ENCODE measurements around the gene JUND.

The JUND gene

DNA sequence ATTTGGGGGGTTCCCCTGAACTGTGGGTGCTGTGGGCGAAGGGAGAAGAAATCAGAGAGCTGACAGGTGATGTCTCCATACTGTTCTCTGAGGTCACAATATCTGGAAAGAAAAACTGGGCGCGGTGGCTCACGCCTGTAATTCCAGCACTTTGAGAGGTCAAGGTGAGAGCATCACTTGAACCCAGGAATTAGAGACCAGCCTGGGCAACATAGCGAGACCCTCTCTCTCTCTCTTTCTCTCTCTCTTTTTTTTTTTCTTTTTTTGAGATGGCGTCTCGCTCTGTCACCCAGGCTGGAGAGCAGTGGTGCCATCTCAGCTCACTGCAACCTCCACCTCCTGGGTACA, 29.1 kb downstream of the JUND start:
- TF ChIP-seq, protein P1, sequence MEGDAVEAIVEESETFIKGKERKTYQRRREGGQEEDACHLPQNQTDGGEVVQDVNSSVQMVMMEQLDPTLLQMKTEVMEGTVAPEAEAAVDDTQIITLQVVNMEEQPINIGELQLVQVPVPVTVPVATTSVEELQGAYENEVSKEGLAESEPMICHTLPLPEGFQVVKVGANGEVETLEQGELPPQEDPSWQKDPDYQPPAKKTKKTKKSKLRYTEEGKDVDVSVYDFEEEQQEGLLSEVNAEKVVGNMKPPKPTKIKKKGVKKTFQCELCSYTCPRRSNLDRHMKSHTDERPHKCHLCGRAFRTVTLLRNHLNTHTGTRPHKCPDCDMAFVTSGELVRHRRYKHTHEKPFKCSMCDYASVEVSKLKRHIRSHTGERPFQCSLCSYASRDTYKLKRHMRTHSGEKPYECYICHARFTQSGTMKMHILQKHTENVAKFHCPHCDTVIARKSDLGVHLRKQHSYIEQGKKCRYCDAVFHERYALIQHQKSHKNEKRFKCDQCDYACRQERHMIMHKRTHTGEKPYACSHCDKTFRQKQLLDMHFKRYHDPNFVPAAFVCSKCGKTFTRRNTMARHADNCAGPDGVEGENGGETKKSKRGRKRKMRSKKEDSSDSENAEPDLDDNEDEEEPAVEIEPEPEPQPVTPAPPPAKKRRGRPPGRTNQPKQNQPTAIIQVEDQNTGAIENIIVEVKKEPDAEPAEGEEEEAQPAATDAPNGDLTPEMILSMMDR (IDR thresholded peaks at IDR 0.05; ENCODE audit: insufficient read depth, missing control alignments), result no peak
- FAIRE-seq, result no peak

DNA sequence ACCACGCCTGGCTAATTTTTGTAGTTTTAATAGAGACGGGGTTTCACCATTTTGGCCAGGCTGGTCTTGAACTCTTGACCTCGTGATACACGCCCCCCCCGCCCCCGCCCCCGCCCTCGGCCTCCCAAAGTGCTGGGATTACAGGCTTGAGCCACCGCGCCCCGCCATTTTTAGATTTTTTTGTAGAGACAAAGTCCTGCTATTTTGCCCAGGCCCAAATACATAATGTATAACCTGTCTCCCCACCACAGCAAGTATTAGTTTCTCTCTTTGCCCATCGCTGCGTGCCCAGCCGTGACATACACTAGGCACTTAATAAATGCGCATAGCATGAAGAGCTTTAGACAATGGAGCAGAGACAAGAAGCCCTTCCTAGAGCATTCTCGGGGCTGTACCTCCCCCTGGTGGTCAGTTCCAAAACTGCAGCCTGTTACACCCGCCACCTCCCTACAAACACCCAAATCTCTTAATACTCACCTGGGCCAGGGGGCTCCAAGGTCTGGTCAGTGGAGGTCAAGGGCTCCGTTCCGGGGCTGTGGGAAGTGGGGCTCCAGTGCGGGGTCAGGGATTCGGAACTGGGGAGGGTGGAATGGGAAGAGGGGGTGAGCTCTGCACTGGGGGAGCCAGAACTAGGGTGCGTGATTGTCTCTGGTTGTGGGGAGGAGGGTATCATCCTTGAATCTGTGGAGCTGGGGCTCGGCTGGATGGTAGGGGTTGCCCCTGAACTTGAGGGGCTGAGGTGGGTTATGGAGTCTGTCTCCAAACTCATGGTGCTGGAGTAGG, 29.6 kb downstream of the JUND start:
- DNase-seq (ENCODE audit: insufficient read length, low spot score) (peak; percentile 72), FAIRE-seq (no peak)
- TF ChIP-seq, protein P1 (IDR thresholded peaks at IDR 0.05; ENCODE audit: insufficient read depth, missing control alignments), result peak; percentile 84

More for the DNA sequence above, 29.1 kb downstream of the JUND start:
- no peak for DNase-seq (ENCODE audit: insufficient read length, low spot score)

DNA sequence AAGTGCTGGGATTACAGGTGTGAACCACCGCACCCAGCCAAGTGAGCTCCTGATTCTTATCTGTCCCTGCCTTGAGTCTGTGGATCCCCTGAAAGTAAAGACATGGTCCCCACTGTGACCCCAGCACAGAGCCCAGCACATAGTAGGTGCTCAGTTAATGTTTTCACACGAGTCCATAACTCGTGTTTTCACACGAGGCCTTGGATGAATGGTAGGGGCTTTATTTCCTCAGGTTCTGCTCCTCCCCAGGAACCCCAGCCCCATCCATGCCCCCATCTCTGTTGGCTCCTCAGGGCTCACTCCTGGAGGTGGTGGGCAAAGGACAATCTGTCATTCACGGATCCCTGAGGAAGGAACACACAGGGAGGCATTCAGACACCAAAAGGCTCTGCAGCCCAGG, 31.6 kb downstream of the JUND start:
- TF ChIP-seq, protein P1 (IDR thresholded peaks at IDR 0.05; ENCODE audit: insufficient read depth, missing control alignments), result no peak
- no peak for DNase-seq (ENCODE audit: insufficient read length, low spot score)
- no peak for FAIRE-seq

- FAIRE-seq (no peak), DNase-seq (ENCODE audit: insufficient read length, low spot score) (no peak)
- TF ChIP-seq, protein P1 (IDR thresholded peaks at IDR 0.05; ENCODE audit: insufficient read depth, missing control alignments), result no peak
Measured at GRCh38 chr19:18245297-18245696, 36.1 kb downstream of the JUND start.

- FAIRE-seq (no peak), DNase-seq (ENCODE audit: insufficient read length, low spot score) (no peak)
- TF ChIP-seq, protein P1 (IDR thresholded peaks at IDR 0.05; ENCODE audit: insufficient read depth, missing control alignments), result no peak
Measured at GRCh38 chr19:18239303-18239702, 42.1 kb downstream of the JUND start.

GRCh38 chr19:18234194-18234593, 47.2 kb downstream of the JUND start:
- TF ChIP-seq, protein P1 (IDR thresholded peaks at IDR 0.05; ENCODE audit: insufficient read depth, missing control alignments), result no peak
- FAIRE-seq, result no peak
- DNase-seq (ENCODE audit: insufficient read length, low spot score), result peak; percentile 78

- DNase-seq (ENCODE audit: insufficient read length, low spot score), result no peak
- FAIRE-seq, result no peak
- TF ChIP-seq, protein P1 (IDR thresholded peaks at IDR 0.05; ENCODE audit: insufficient read depth, missing control alignments), result no peak
Measured at GRCh38 chr19:18233224-18233825, 48.1 kb downstream of the JUND start.
